Peyer's patch (tissue), 4 donors: ENCODE results near the gene SHISA9. TPM values are rescaled to one million over a fixed set of nuclear protein-coding genes. Genes with fewer than 3 reads are reported as not detected.

Experiments used
- DNase-seq, 3 donors: peaks; one replicate each; pipeline ENCODE4 v3.0.0-alpha.2; 2017 to 2019
- H3K27ac ChIP-seq, 4 donors: fragments of 200-600 bp; sonication (generic); one replicate each; pipeline ENCODE4 v1.5.1; 2016 to 2019
- H3K27me3 ChIP-seq, 2 donors: fragments of 200-600 bp; sonication (generic); one replicate each; pipeline ENCODE4 v1.5.1; 2019
- H3K36me3 ChIP-seq, 3 donors: fragments of 200-600 bp; sonication (generic); one replicate each; pipeline ENCODE4 v1.5.1; 2016 to 2019
- H3K4me1 ChIP-seq, 4 donors: fragments of 200-600 bp; sonication (generic); one replicate each; pipeline ENCODE4 v1.5.1; 2016 to 2019
- H3K4me3 ChIP-seq, 4 donors: fragments of 200-600 bp; sonication (generic); 1 replicate in 3 of 4; 2 replicates in 1 of 4; pipeline ENCODE4 v1.5.1; 2016 to 2019; ENCODE audit warnings: mild to moderate bottlenecking in 1 of 4
- H3K9me3 ChIP-seq, 4 donors: fragments of 200-600 bp; sonication (generic); one replicate each; pipeline ENCODE4 v1.5.1; 2016 to 2019; ENCODE audit warnings: mild to moderate bottlenecking in 1 of 4
- CTCF ChIP-seq, 6 experiments: fragments of 450-650 bp in 4 of 6; fragments of 200-600 bp in 2 of 6; sonication (generic) in 1 of 6; IDR thresholded peaks; one replicate each; pipeline ENCODE4 v1.5.1; 2017 to 2019; ENCODE audit warnings: antibody characterized with exemption in 6 of 6, mild to moderate bottlenecking in 3 of 6, moderate library complexity in 1 of 6
- POLR2A ChIP-seq, 2 donors: fragments of 450-650 bp; IDR thresholded peaks; one replicate each; pipeline ENCODE4 v1.5.1; 2017; ENCODE audit warnings: antibody characterized with exemption in 2 of 2, mild to moderate bottlenecking in 2 of 2, moderate library complexity in 2 of 2
- total RNA-seq, 4 donors: library from RNA; depleted of rRNA; stranded (reverse); fragments of >200 nt; gene quantifications; one replicate each; pipeline ENCODE4 v1.1.0, GENCODE V29; 2016

Gene SHISA9
- total RNA-seq, 4 donors from 2014 or later, result 0.66 TPM; not detected in 3

- Histone ChIP-seq H3K27ac (no peak overlapping the region), H3K4me3 (no peak overlapping the region), H3K9me3 (peaks cover 0 to 11% (median 0%) of the 10 kb centered on the region in 4 donors), H3K27me3 (no peaks in the 10 kb centered on the region), H3K36me3 (no peaks in the 10 kb centered on the region), H3K4me1 (no peaks in the 10 kb centered on the region)
- no peak for TF ChIP-seq CTCF (IDR thresholded peaks at IDR 0.05)
- no peak for TF ChIP-seq POLR2A (IDR thresholded peaks at IDR 0.05)
- DNase-seq, result no peak
These were observed 138.1 kb downstream of the SHISA9 start for GRCh38 chr16:13039526-13039925.

- Histone ChIP-seq H3K36me3 (no peaks in the 10 kb centered on the region), H3K4me3 (no peak overlapping the region), H3K4me1 (no peaks in the 10 kb centered on the region), H3K27ac (no peak overlapping the region), H3K9me3 (peaks cover 0 to 11% (median 0%) of the 10 kb centered on the region in 4 donors), H3K27me3 (no peaks in the 10 kb centered on the region)
- TF ChIP-seq POLR2A (IDR thresholded peaks at IDR 0.05), result no peak
- no peak for TF ChIP-seq CTCF (IDR thresholded peaks at IDR 0.05)
- no peak for DNase-seq
These were observed 139.8 kb downstream of the SHISA9 start for GRCh38 chr16:13041180-13041579.

GRCh38 chr16:13041646-13042290 lies 140.4 kb downstream of the SHISA9 start:
- TF ChIP-seq CTCF (IDR thresholded peaks at IDR 0.05) (no peak), POLR2A (IDR thresholded peaks at IDR 0.05) (no peak)
- H3K4me3 ChIP-seq, result no peak overlapping the region
- H3K4me1 ChIP-seq, result no peaks in the 10 kb centered on the region
- H3K27ac ChIP-seq, result no peak overlapping the region
- no peak for DNase-seq
- H3K36me3 ChIP-seq, result no peaks in the 10 kb centered on the region
- peaks cover 0 to 11% (median 0%) of the 10 kb centered on the region in 4 donors for H3K9me3 ChIP-seq
- no peaks in the 10 kb centered on the region for H3K27me3 ChIP-seq

- Histone ChIP-seq H3K4me1 (no peaks in the 10 kb centered on the region), H3K27ac (no peak overlapping the region), H3K27me3 (no peaks in the 10 kb centered on the region), H3K4me3 (no peak overlapping the region), H3K36me3 (no peaks in the 10 kb centered on the region), H3K9me3 (peaks cover 0 to 11% (median 0%) of the 10 kb centered on the region in 4 donors)
- no peak for DNase-seq
- no peak for TF ChIP-seq POLR2A (IDR thresholded peaks at IDR 0.05)
- no peak for TF ChIP-seq CTCF (IDR thresholded peaks at IDR 0.05)
These were observed 140.9 kb downstream of the SHISA9 start for GRCh38 chr16:13042291-13042685.

GRCh38 chr16:13046061-13046821 lies 144.8 kb downstream of the SHISA9 start:
- no peaks in the 10 kb centered on the region for H3K27me3 ChIP-seq
- TF ChIP-seq POLR2A (IDR thresholded peaks at IDR 0.05) (no peak), CTCF (IDR thresholded peaks at IDR 0.05) (no peak)

More at GRCh38 chr16:13046061-13046821, 144.8 kb downstream of the SHISA9 start:
- no peak overlapping the region for H3K4me3 ChIP-seq
- peaks cover 0 to 14% (median 0%) of the 10 kb centered on the region in 4 donors for H3K9me3 ChIP-seq
- no peak overlapping the region for H3K27ac ChIP-seq
- no peaks in the 10 kb centered on the region for H3K4me1 ChIP-seq
- no peak for DNase-seq
- no peaks in the 10 kb centered on the region for H3K36me3 ChIP-seq
